K562 (cell line): ENCODE results near the gene DR1. TPM values are rescaled to one million over a fixed set of nuclear protein-coding genes. Genes with fewer than 3 reads are reported as not detected.
A peak's percentile ranks its signal among the peaks of the same experiment; 100 is the strongest.

Experiments
- ATAC-seq: fragments of 200-7000 bp; cut with Tn5 transposase; 3 replicates; pipeline ENCODE4 v1.9.1; 2020; ENCODE audit warnings: moderate library complexity
- BruUV-seq: library from RNA; stranded (reverse); fragments of 400-500 nt; replicated peaks from 2 replicates; lab custom pipeline; 2021; lab: Mats Ljungman, UMichigan
- CTCF ChIA-PET: fragments of 300-600 bp; formaldehyde crosslinking; extraction: SDS; loops from one replicate; lab custom pipeline; 2021; ENCODE audit warnings: low intra/inter-chr PET ratio; lab: Yijun Ruan, JAX
- POLR2A ChIA-PET: fragments of 300-600, 350-650 bp; sonication (Branson Sonifier 250); formaldehyde crosslinking; extraction: SDS; loops from one replicate; lab custom pipeline; 2021; ENCODE audit warnings: antibody characterized with exemption, inconsistent platforms; lab: Yijun Ruan, JAX
- DNase-seq, 4 experiments: peaks; one replicate each; pipeline versions ENCODE4 v3.0.0 to v3.0.0-alpha.2; 2011 to 2018; ENCODE audit warnings: low spot score in 3 of 4, mixed read lengths in 3 of 4; ENCODE audit errors: extremely low read depth in 1 of 4
- FAIRE-seq: peaks from 2 replicates; lab custom pipeline; 2011; peaks lifted over from hg19 to GRCh38; lab: Jason Lieb, UNC
- H2AFZ ChIP-seq: 2 replicates; pipeline ENCODE4 v1.6.0; 2011; ENCODE audit warnings: low read depth, low read length, control low read depth, inconsistent platforms
- H3K27ac ChIP-seq: fragments of 200-600 bp; 3 replicates; pipeline ENCODE4 v1.8.0; 2011; ENCODE audit warnings: low read depth, mild to moderate bottlenecking, control low read depth, inconsistent platforms, low read length, moderate library complexity, mixed read lengths; ENCODE audit errors: extremely low read depth
- H3K27me3 ChIP-seq, 2 experiments: fragments of 300-600 bp in 1 of 2; 2 replicates in 1 of 2; 3 replicates in 1 of 2; pipeline versions ENCODE4 v1.6.0 to v1.8.0; 2011; ENCODE audit warnings: inconsistent platforms in 2 of 2, low read length in 2 of 2, mild to moderate bottlenecking in 1 of 2, mixed read lengths in 1 of 2, moderate library complexity in 1 of 2; ENCODE audit not compliant: control insufficient read depth in 2 of 2, insufficient read depth in 2 of 2
- H3K36me3 ChIP-seq: fragments of 300-600 bp; 3 replicates; pipeline ENCODE4 v1.8.0; 2011; ENCODE audit warnings: mild to moderate bottlenecking, low read length, inconsistent platforms; ENCODE audit not compliant: control insufficient read depth, insufficient read depth
- H3K4me1 ChIP-seq, 2 experiments: fragments of 200-600 bp in 1 of 2; replicated peaks in 1 of 2; 2 replicates in 1 of 2; 3 replicates in 1 of 2; pipeline versions ENCODE4 v1.5.1 to v1.8.0; 2011; ENCODE audit warnings: inconsistent platforms in 2 of 2, low read length in 2 of 2, mild to moderate bottlenecking in 1 of 2, mixed read lengths in 1 of 2, moderate library complexity in 1 of 2; ENCODE audit not compliant: control insufficient read depth in 2 of 2, insufficient read depth in 2 of 2
- H3K4me2 ChIP-seq: 2 replicates; pipeline ENCODE4 v1.6.1; 2011; ENCODE audit warnings: low read length, control low read depth, inconsistent platforms, mixed read lengths; ENCODE audit not compliant: insufficient read depth
- H3K4me3 ChIP-seq: fragments of 200-600 bp; sonication (generic), shearing (Covaris generic); 2 replicates; pipeline ENCODE4 v1.5.1; 2016; ENCODE audit warnings: control low read depth, inconsistent platforms
- H3K79me2 ChIP-seq: fragments of 200-600 bp; 3 replicates; pipeline ENCODE4 v1.8.0; 2011; ENCODE audit warnings: low read length, inconsistent platforms; ENCODE audit not compliant: control insufficient read depth, insufficient read depth
- H3K9ac ChIP-seq, 2 experiments: 2 replicates each; pipeline versions ENCODE4 v1.6.0 to v1.6.1; 2011; ENCODE audit warnings: low read depth in 2 of 2, low read length in 2 of 2, control low read depth in 1 of 2, inconsistent platforms in 1 of 2, mild to moderate bottlenecking in 1 of 2, mixed read lengths in 1 of 2; ENCODE audit not compliant: insufficient read depth in 1 of 2
- H3K9me1 ChIP-seq: one replicate; pipeline ENCODE4 v1.6.0; 2011; ENCODE audit warnings: inconsistent platforms, mild to moderate bottlenecking, low read length, moderate library complexity; ENCODE audit not compliant: control insufficient read depth, insufficient read depth
- H3K9me3 ChIP-seq: replicated peaks from 2 replicates; pipeline ENCODE4 v1.5.1; 2011; ENCODE audit warnings: low read depth, low read length, inconsistent platforms; ENCODE audit not compliant: control insufficient read depth, insufficient read depth
- H4K20me1 ChIP-seq: replicated peaks from 2 replicates; pipeline ENCODE4 v1.6.1; 2011; ENCODE audit warnings: low read length, inconsistent platforms, mixed read lengths; ENCODE audit not compliant: control insufficient read depth, insufficient read depth
- ATF6 ChIP-seq: sonication (generic); formaldehyde crosslinking; IDR thresholded peaks from 2 replicates; pipeline ENCODE4 v1.4.0; 2020; ENCODE audit warnings: mild to moderate bottlenecking, missing genetic modification reagents
- BDP1 ChIP-seq: IDR thresholded peaks from 3 replicates; pipeline ENCODE4 v1.6.1; 2011; ENCODE audit not compliant: insufficient read length, insufficient read depth
- C11orf30 ChIP-seq: fragments of 450-650 bp; IDR thresholded peaks from 2 replicates; pipeline ENCODE4 v1.6.1; 2016; ENCODE audit warnings: low read depth, mild to moderate bottlenecking
- CC2D1A ChIP-seq: fragments of 450-650 bp; IDR thresholded peaks from 2 replicates; pipeline ENCODE4 v1.6.1; 2017; ENCODE audit warnings: mild to moderate bottlenecking
- CLOCK ChIP-seq: fragments of 250-450 bp; sonication (Bioruptor Pico); IDR thresholded peaks from 2 replicates; pipeline ENCODE4 v1.4.0; 2020; ENCODE audit warnings: mild to moderate bottlenecking, moderate library complexity, borderline replicate concordance
- FOXP4 ChIP-seq: sonication (generic); formaldehyde crosslinking; IDR thresholded peaks from 2 replicates; pipeline ENCODE4 v1.8.0; 2022; ENCODE audit warnings: mild to moderate bottlenecking, missing genetic modification reagents, borderline replicate concordance
- RAD21 ChIP-seq, 2 experiments: fragments of 250-450 bp in 1 of 2; fragments of 450-650 bp in 1 of 2; sonication (Bioruptor Pico) in 1 of 2; formaldehyde crosslinking in 1 of 2; IDR thresholded peaks in 1 of 2; conservative IDR thresholded peaks in 1 of 2; 2 replicates each; pipeline versions ENCODE4 v1.4.0 to v1.8.0; 2020 to 2022; ENCODE audit warnings: mild to moderate bottlenecking in 2 of 2, moderate library complexity in 1 of 2
- SMC3 ChIP-seq: conservative IDR thresholded peaks from 2 replicates; pipeline ENCODE4 v1.6.1; 2011; ENCODE audit warnings: low read depth, low read length, improper control_type of control experiment; ENCODE audit not compliant: insufficient read depth
- SRSF3 ChIP-seq: fragments of 200-400 bp; formaldehyde crosslinking; IDR thresholded peaks from 2 replicates; pipeline ENCODE4 v1.6.1; 2016; ENCODE audit warnings: mild to moderate bottlenecking, low read length, moderate library complexity; ENCODE audit not compliant: insufficient read depth
- ZNF347 ChIP-seq: fragments of 450-650 bp; formaldehyde crosslinking; IDR thresholded peaks from 2 replicates; pipeline ENCODE4 v1.4.0; 2020; ENCODE audit warnings: low read depth, mild to moderate bottlenecking, moderate library complexity
- in situ Hi-C: fragments of 300-500 bp; cut with MboI; formaldehyde crosslinking; loops from 4 replicates; pipeline ENCODE4 v1.15.0; 2018; ENCODE audit warnings: inconsistent platforms, mixed read lengths
- intact Hi-C: fragments of 100-400 bp; cut with micrococcal nuclease; formaldehyde crosslinking; loops from 2 replicates; pipeline ENCODE4 v1.14.2; 2022
- polyA plus RNA-seq, 8 experiments: library from polyadenylated mRNA; depleted of rRNA in 4 of 8; stranded (reverse) in 5 of 8; unstranded in 3 of 8; fragments of >200 nt; fragmentation: Nextera tagmentation in 2 of 8; fragmentation: Illumina TruSeq in 1 of 8; extraction: Ambion mirVana in 2 of 8; extraction: Trizol in 1 of 8; gene quantifications; 2 replicates each; pipeline versions ENCODE4 v1.2.1 to v1.2.3, GENCODE V29; 2011 to 2014; ENCODE audit warnings: inconsistent platforms in 1 of 8, missing spikeins in 1 of 8
- total RNA-seq, 7 experiments: library from RNA; depleted of rRNA in 6 of 7; stranded (reverse); fragments of >200 nt in 6 of 7; fragmentation: Illumina TruSeq in 2 of 7; extraction: Trizol in 2 of 7; gene quantifications; 2 replicates each; pipeline versions ENCODE4 v1.2.1 to v1.2.3, GENCODE V29; 2011 to 2021; ENCODE audit warnings: low replicate concordance in 1 of 7

Gene DR1
- total and polyA plus RNA-seq, 9 of the 15 experiments (the other 6 are each of a cell fraction or from before 2014, with no cell fraction given), result 8.1 to 78.8 (median 46.3) TPM

- TF ChIP-seq SMC3 (peak; percentile 68), RAD21 (CRISPR knock-in tag; conservative IDR thresholded peaks at IDR 0.05 in 1 of 2, IDR thresholded peaks at IDR 0.05 in 1 of 2) (peak; percentile 78 to 93), BDP1 (no peak)
- TF ChIP-seq, all 486 proteins: peak for 10
These were observed 41.0 kb upstream of the DR1 start (continued) for GRCh38 chr1:93304716-93305138.

- CTCF ChIA-PET, result no interaction called here
- intact Hi-C loops, result loop anchor here (5.0 kb wide), 2 partner anchors 130 to 505 kb away; no protein-coding TSS in a partner anchor
These were observed 38.8 kb upstream of the DR1 start for GRCh38 chr1:93306920-93307319.

More at GRCh38 chr1:93306920-93307319, 38.8 kb upstream of the DR1 start:
- no peak overlapping the region for H3K4me3 ChIP-seq
- in situ Hi-C loops, result loop anchor here (10.0 kb wide), 2 partner anchors 128 to 318 kb away; no protein-coding TSS in a partner anchor
- no peak overlapping the region for H3K4me2 ChIP-seq
- no TSS peak for BruUV-seq
- H4K20me1 ChIP-seq, result no peaks in the 10 kb centered on the region
- H3K79me2 ChIP-seq, result no peaks in the 10 kb centered on the region
- H3K4me1 ChIP-seq, result peaks cover 0 to 3% of the 10 kb centered on the region in 2 experiments; a peak in 2 of 5 replicates
- no peaks in the 10 kb centered on the region for H3K9me1 ChIP-seq
- ATAC-seq (no peak), FAIRE-seq (no peak), DNase-seq (no peak)
- no peak overlapping the region for H3K9ac ChIP-seq
- POLR2A ChIA-PET, result interaction anchor here (1.4 to 1.6 kb wide), 2 partner anchors 10 to 36 kb away, joined by 3 to 4 read pairs; no protein-coding TSS in a partner anchor
- H3K27me3 ChIP-seq, result no peaks in the 10 kb centered on the region
- H2AFZ ChIP-seq, result no peak overlapping the region
- H3K9me3 ChIP-seq, result no peaks in the 10 kb centered on the region
- TF ChIP-seq FOXP4 (CRISPR knock-in tag) (no peak), ATF6 (CRISPR knock-in tag) (no peak), ZNF347 (no peak), CLOCK (CRISPR knock-in tag) (no peak), CC2D1A (no peak), SRSF3 (no peak), C11orf30 (no peak)
- TF ChIP-seq, all 486 proteins: peak for 0
- no peaks in the 10 kb centered on the region for H3K36me3 ChIP-seq
- no peak overlapping the region for H3K27ac ChIP-seq
